Measurements from ENCODE around the gene DZIP1L.

DNA sequence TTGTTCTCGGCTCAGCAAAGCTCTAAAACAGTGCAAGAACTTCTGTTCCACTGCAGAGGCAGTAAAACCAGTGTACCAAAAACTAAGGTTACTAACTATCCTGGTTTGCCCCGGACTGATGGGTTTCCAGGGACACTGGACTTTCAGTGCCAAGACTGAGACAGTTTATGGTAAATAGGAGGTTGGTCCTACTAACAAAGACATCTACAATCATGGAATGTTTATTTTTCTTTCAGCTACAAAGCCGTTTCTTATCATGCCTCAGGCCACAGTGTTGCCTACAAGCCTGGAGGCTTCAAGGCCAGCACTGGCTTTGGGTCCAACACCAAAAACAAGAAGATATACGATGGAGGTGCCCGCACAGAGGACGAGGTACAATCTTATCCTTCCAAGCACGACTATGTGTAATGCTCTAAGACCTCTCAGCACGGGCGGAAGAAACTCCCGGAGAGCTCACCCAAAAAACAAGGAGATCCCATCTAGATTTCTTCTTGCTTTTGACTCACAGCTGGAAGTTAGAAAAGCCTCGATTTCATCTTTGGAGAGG lies 84.6 kb downstream of the DZIP1L start:
- TF ChIP-seq, protein P1, sequence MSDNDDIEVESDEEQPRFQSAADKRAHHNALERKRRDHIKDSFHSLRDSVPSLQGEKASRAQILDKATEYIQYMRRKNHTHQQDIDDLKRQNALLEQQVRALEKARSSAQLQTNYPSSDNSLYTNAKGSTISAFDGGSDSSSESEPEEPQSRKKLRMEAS (IDR thresholded peaks at IDR 0.05; ENCODE audit: insufficient read depth, insufficient read length), result no peak
- TF ChIP-seq FOS (IDR thresholded peaks at IDR 0.05; ENCODE audit: borderline replicate concordance, insufficient read depth, low read length), result no peak
- no peak for TF ChIP-seq POLR2A (IDR thresholded peaks at IDR 0.05; ENCODE audit: low read depth, low read length)
- TF ChIP-seq, protein P2, sequence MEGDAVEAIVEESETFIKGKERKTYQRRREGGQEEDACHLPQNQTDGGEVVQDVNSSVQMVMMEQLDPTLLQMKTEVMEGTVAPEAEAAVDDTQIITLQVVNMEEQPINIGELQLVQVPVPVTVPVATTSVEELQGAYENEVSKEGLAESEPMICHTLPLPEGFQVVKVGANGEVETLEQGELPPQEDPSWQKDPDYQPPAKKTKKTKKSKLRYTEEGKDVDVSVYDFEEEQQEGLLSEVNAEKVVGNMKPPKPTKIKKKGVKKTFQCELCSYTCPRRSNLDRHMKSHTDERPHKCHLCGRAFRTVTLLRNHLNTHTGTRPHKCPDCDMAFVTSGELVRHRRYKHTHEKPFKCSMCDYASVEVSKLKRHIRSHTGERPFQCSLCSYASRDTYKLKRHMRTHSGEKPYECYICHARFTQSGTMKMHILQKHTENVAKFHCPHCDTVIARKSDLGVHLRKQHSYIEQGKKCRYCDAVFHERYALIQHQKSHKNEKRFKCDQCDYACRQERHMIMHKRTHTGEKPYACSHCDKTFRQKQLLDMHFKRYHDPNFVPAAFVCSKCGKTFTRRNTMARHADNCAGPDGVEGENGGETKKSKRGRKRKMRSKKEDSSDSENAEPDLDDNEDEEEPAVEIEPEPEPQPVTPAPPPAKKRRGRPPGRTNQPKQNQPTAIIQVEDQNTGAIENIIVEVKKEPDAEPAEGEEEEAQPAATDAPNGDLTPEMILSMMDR (IDR thresholded peaks at IDR 0.05; ENCODE audit: extremely low read depth in 1 of 2, insufficient read depth in 1 of 2, low read depth in 1 of 2, low read length in 2 of 2), result no peak
- no peak for TF ChIP-seq EZH2 (IDR thresholded peaks at IDR 0.05; ENCODE audit: borderline replicate concordance, low read depth, low read length, severe bottlenecking)

All from endothelial cell of umbilical vein (primary cell).